Neuronal stem cell (in vitro differentiated cells): ENCODE data around the gene CITED1.

Source experiments
- DNase-seq: peaks from one replicate; pipeline ENCODE4 v3.0.0-alpha.2; 2013; ENCODE audit warnings: low spot score
- H2AFZ ChIP-seq: one replicate; pipeline ENCODE4 v1.6.1; 2013; ENCODE audit warnings: mild to moderate bottlenecking, low read length, inconsistent platforms
- H2AK5ac ChIP-seq: 2 replicates; pipeline ENCODE4 v1.6.1; 2013; ENCODE audit warnings: low read depth, mild to moderate bottlenecking, inconsistent platforms, low read length, moderate library complexity, mixed read lengths
- H2BK120ac ChIP-seq: 2 replicates; pipeline ENCODE4 v1.6.1; 2013; ENCODE audit warnings: low read depth, mild to moderate bottlenecking, inconsistent platforms, low read length, moderate library complexity, mixed read lengths
- H2BK12ac ChIP-seq: one replicate; pipeline ENCODE4 v1.6.1; 2013; ENCODE audit warnings: low read length, inconsistent platforms
- H2BK15ac ChIP-seq: 2 replicates; pipeline ENCODE4 v1.6.1; 2013; ENCODE audit warnings: mild to moderate bottlenecking, low read length, inconsistent platforms, mixed read lengths
- H2BK5ac ChIP-seq: one replicate; pipeline ENCODE4 v1.6.1; 2013; ENCODE audit warnings: inconsistent platforms, mild to moderate bottlenecking, low read length, moderate library complexity
- H3K14ac ChIP-seq: one replicate; pipeline ENCODE4 v1.6.1; 2013; ENCODE audit warnings: low read length, inconsistent platforms
- H3K18ac ChIP-seq: 2 replicates; pipeline ENCODE4 v1.6.1; 2013; ENCODE audit warnings: low read length, inconsistent platforms
- H3K23ac ChIP-seq: 2 replicates; pipeline ENCODE4 v1.6.1; 2013; ENCODE audit warnings: low read depth, mild to moderate bottlenecking, mixed read lengths, low read length, inconsistent platforms; ENCODE audit not compliant: poor library complexity
- H3K27ac ChIP-seq: replicated peaks from 3 replicates; pipeline ENCODE4 v1.5.1; 2013; ENCODE audit warnings: low read length, inconsistent platforms
- H3K27me3 ChIP-seq, 3 experiments: 2 replicates each; pipeline ENCODE4 v1.6.1; 2013; ENCODE audit warnings: low read length in 3 of 3, mild to moderate bottlenecking in 2 of 3, inconsistent platforms in 1 of 3, low read depth in 1 of 3, mixed read lengths in 1 of 3, moderate library complexity in 1 of 3; ENCODE audit not compliant: control insufficient read depth in 3 of 3, insufficient read depth in 3 of 3
- H3K36me3 ChIP-seq, 2 donors: replicated peaks in 1 of 2; 2 replicates each; pipeline ENCODE4 v1.6.1; 2013; ENCODE audit warnings: low read length in 2 of 2; ENCODE audit not compliant: control insufficient read depth in 2 of 2, insufficient read depth in 2 of 2
- H3K4ac ChIP-seq: 2 replicates; pipeline ENCODE4 v1.6.1; 2013; ENCODE audit warnings: inconsistent platforms, mild to moderate bottlenecking, low read length, moderate library complexity
- H3K4me1 ChIP-seq, 2 donors: 1 replicate in 1 of 2; 2 replicates in 1 of 2; pipeline ENCODE4 v1.6.1; 2013; ENCODE audit warnings: low read length in 2 of 2, low read depth in 1 of 2; ENCODE audit not compliant: control insufficient read depth in 2 of 2, insufficient read depth in 1 of 2
- H3K4me2 ChIP-seq: one replicate; pipeline ENCODE4 v1.6.1; 2013; ENCODE audit warnings: mild to moderate bottlenecking, low read length, inconsistent platforms; ENCODE audit not compliant: insufficient read depth, poor library complexity, severe bottlenecking
- H3K4me3 ChIP-seq, 2 donors: 2 replicates each; pipeline ENCODE4 v1.5.1; 2013; ENCODE audit warnings: low read length in 2 of 2, mild to moderate bottlenecking in 2 of 2, inconsistent platforms in 1 of 2, moderate library complexity in 1 of 2
- H3K79me1 ChIP-seq: one replicate; pipeline ENCODE4 v1.6.1; 2013; ENCODE audit warnings: low read depth, mild to moderate bottlenecking, inconsistent platforms, low read length, moderate library complexity
- H3K9ac ChIP-seq: one replicate; pipeline ENCODE4 v1.6.1; 2013; ENCODE audit warnings: mild to moderate bottlenecking, low read depth, low read length, inconsistent platforms; ENCODE audit not compliant: poor library complexity
- H3K9me3 ChIP-seq, 2 donors: replicated peaks in 1 of 2; 2 replicates each; pipeline versions ENCODE3 to v1.6.1; 2013; ENCODE audit warnings: low read length in 2 of 2, mild to moderate bottlenecking in 2 of 2, inconsistent platforms in 1 of 2, low read depth in 1 of 2, mixed read lengths in 1 of 2, moderate library complexity in 1 of 2; ENCODE audit not compliant: control insufficient read depth in 2 of 2, insufficient read depth in 1 of 2
- H4K8ac ChIP-seq: one replicate; pipeline ENCODE4 v1.6.1; 2013; ENCODE audit warnings: low read depth, mild to moderate bottlenecking, inconsistent platforms, low read length, moderate library complexity
- H4K91ac ChIP-seq: one replicate; pipeline ENCODE4 v1.6.1; 2013; ENCODE audit warnings: low read length, low read depth, mild to moderate bottlenecking, inconsistent platforms; ENCODE audit not compliant: poor library complexity
- WGBS, 2 donors: extraction: QIAGEN DNeasy Blood & Tissue Kit; methylation state at CpG; one replicate each; pipeline ENCODE4 v1.1.7; 2013; ENCODE audit warnings: missing lambda C conversion rate in 2 of 2, mixed read lengths in 1 of 2; ENCODE audit not compliant: insufficient read length in 2 of 2, insufficient replicate concordance in 1 of 2; ENCODE audit errors: extremely low coverage in 2 of 2; 5-methylcytosine and 5-hydroxymethylcytosine counted together

Gene CITED1

GRCh38 chrX:72317139-72317538, 11.4 kb upstream of the CITED1 start:
- Histone ChIP-seq H2BK5ac (no peak overlapping the region), H2BK12ac (no peak overlapping the region), H3K4me3 (no peak overlapping the region), H2BK15ac (no peak overlapping the region), H3K27ac (no peak overlapping the region), H3K36me3 (no peaks in the 10 kb centered on the region), H3K23ac (no peak overlapping the region), H3K9ac (no peak overlapping the region), H3K4me2 (no peak overlapping the region), H3K4ac (no peak overlapping the region), H3K18ac (no peak overlapping the region), H4K8ac (no peak overlapping the region), H3K79me1 (no peaks in the 10 kb centered on the region), H2AK5ac (no peak overlapping the region), H3K14ac (no peak overlapping the region), H3K27me3 (peaks cover 0 to 38% (median 0%) of the 10 kb centered on the region in 3 experiments), H2AFZ (no peak overlapping the region), H4K91ac (no peak overlapping the region), H2BK120ac (no peak overlapping the region), H3K4me1 (peaks cover 0 to 8% of the 10 kb centered on the region in 2 donors), H3K9me3 (no peaks in the 10 kb centered on the region)
- DNase-seq = no peak
- no CpG with 5 or more reads among the region's 4 CpGs for WGBS, 2 donors

- Histone ChIP-seq H3K4me1 (peaks cover 0 to 8% of the 10 kb centered on the region in 2 donors), H4K91ac (no peak overlapping the region), H3K79me1 (no peaks in the 10 kb centered on the region), H2BK12ac (no peak overlapping the region), H2BK15ac (no peak overlapping the region), H3K27ac (no peak overlapping the region), H4K8ac (no peak overlapping the region), H2BK120ac (no peak overlapping the region), H3K23ac (no peak overlapping the region), H3K9ac (no peak overlapping the region), H3K36me3 (no peaks in the 10 kb centered on the region), H3K4me2 (no peak overlapping the region), H2AFZ (peak overlapping the region; percentile 53), H3K4me3 (no peak overlapping the region), H2AK5ac (no peak overlapping the region), H2BK5ac (no peak overlapping the region), H3K9me3 (no peaks in the 10 kb centered on the region), H3K27me3 (peaks cover 0 to 38% (median 0%) of the 10 kb centered on the region in 3 experiments), H3K14ac (no peak overlapping the region), H3K18ac (no peak overlapping the region), H3K4ac (no peak overlapping the region)
- DNase-seq = no peak
- no CpG with 5 or more reads among the region's 12 CpGs for whole genome bisulfite sequencing, 2 donors
Measured at GRCh38 chrX:72316408-72317110, 10.8 kb upstream of the CITED1 start.

GRCh38 chrX:72314881-72315280, 9.2 kb upstream of the CITED1 start:
- Histone ChIP-seq H3K23ac (no peak overlapping the region), H3K27me3 (peaks cover 0 to 33% (median under 1%) of the 10 kb centered on the region in 3 experiments), H3K36me3 (no peaks in the 10 kb centered on the region), H2BK5ac (no peak overlapping the region), H3K4me1 (peaks cover 0 to 8% of the 10 kb centered on the region in 2 donors), H3K4me2 (no peak overlapping the region), H2AK5ac (no peak overlapping the region), H3K27ac (no peak overlapping the region), H3K9ac (no peak overlapping the region), H2BK12ac (no peak overlapping the region), H4K8ac (no peak overlapping the region), H2AFZ (peak overlapping the region; percentile 4), H3K4ac (no peak overlapping the region), H4K91ac (no peak overlapping the region), H3K4me3 (no peak overlapping the region), H3K14ac (no peak overlapping the region), H2BK120ac (no peak overlapping the region), H3K79me1 (no peaks in the 10 kb centered on the region), H2BK15ac (no peak overlapping the region), H3K18ac (no peak overlapping the region), H3K9me3 (no peaks in the 10 kb centered on the region)
- no peak for DNase-seq
- WGBS, 2 donors = no CpG with 5 or more reads among the region's 3 CpGs

- no peak overlapping the region for H3K4me2 ChIP-seq
- no CpG with 5 or more reads among the region's 8 CpGs for WGBS, 2 donors
Measured at GRCh38 chrX:72313707-72314641, 8.3 kb upstream of the CITED1 start.

More at GRCh38 chrX:72313707-72314641, 8.3 kb upstream of the CITED1 start:
- Histone ChIP-seq H3K27me3 (peaks cover 0 to 36% (median 4%) of the 10 kb centered on the region in 3 experiments), H3K4ac (no peak overlapping the region), H2AK5ac (no peak overlapping the region), H2BK12ac (no peak overlapping the region), H2AFZ (peak overlapping the region; percentile 4), H4K8ac (no peak overlapping the region), H3K4me1 (peaks cover 0 to 13% of the 10 kb centered on the region in 2 donors), H3K36me3 (no peaks in the 10 kb centered on the region), H3K27ac (no peak overlapping the region), H3K18ac (no peak overlapping the region), H2BK120ac (no peak overlapping the region), H2BK5ac (no peak overlapping the region), H3K9me3 (no peaks in the 10 kb centered on the region), H4K91ac (no peak overlapping the region), H3K23ac (no peak overlapping the region), H3K79me1 (no peaks in the 10 kb centered on the region), H3K9ac (no peak overlapping the region), H2BK15ac (no peak overlapping the region), H3K14ac (no peak overlapping the region), H3K4me3 (no peak overlapping the region)
- no peak for DNase-seq
